Measurements from ENCODE around the gene NFASC. TPM values are rescaled to one million over a fixed set of nuclear protein-coding genes. Genes with fewer than 3 reads are reported as not detected.

The NFASC gene
- total RNA-seq, 1 donor from 2014 or later: 3.8 TPM

DNA sequence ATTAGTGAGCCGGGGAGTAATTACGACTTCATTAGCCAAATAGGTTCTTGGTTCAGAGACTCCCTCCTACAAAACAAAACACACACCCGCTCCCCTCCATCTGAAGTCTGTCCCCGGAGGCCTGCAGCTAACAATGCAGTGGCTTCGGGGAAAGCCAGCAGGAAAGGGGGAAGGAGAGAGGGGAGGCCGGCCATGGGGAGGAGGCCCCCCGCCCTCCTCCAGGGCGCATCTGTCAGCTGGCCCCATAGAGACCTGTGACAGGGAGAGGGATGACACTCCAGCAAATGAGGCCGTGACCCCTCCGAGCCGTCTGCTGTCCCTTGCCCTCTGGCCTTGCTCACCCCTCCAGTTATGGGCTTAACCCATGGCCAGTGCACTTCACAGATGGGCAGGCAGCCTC is 160.2 kb downstream of the NFASC start:
- Mint-ChIP-seq H3K36me3 (ENCODE audit: low read depth, unreplicated experiment) (no peaks in the 10 kb centered on the region), H3K27ac (ENCODE audit: unreplicated experiment) (no peak overlapping the region), H3K4me3 (ENCODE audit: unreplicated experiment) (no peak overlapping the region), H3K9me3 (ENCODE audit: unreplicated experiment) (no peaks in the 10 kb centered on the region), H3K4me1 (ENCODE audit: unreplicated experiment) (no peaks in the 10 kb centered on the region), H3K27me3 (ENCODE audit: unreplicated experiment) (peaks cover 2% of the 10 kb centered on the region)
- TF ChIP-seq, protein P1, sequence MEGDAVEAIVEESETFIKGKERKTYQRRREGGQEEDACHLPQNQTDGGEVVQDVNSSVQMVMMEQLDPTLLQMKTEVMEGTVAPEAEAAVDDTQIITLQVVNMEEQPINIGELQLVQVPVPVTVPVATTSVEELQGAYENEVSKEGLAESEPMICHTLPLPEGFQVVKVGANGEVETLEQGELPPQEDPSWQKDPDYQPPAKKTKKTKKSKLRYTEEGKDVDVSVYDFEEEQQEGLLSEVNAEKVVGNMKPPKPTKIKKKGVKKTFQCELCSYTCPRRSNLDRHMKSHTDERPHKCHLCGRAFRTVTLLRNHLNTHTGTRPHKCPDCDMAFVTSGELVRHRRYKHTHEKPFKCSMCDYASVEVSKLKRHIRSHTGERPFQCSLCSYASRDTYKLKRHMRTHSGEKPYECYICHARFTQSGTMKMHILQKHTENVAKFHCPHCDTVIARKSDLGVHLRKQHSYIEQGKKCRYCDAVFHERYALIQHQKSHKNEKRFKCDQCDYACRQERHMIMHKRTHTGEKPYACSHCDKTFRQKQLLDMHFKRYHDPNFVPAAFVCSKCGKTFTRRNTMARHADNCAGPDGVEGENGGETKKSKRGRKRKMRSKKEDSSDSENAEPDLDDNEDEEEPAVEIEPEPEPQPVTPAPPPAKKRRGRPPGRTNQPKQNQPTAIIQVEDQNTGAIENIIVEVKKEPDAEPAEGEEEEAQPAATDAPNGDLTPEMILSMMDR (IDR thresholded peaks at IDR 0.05; ENCODE audit: unreplicated experiment): no peak
- DNase-seq (ENCODE audit: low spot score): no peak

DNA sequence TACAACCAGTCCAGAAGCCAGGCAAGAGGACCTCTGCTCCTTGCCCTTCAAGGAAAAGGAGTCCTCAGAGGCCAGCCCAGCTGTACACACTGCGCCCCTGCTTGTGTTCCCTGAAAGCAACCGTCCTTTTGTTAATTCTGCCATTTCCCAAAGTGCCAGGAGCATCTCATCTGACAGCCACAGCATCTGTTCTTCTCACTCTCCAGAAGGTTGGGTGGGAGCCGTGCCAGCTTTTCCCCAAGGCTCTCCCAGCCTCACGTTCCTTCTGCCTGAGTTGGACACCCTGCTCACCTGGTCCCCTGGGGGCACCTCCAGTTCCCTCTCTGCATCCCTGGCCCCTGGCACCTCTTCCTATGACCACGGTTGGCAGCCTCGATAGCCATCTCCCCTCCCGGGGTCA is 161.8 kb downstream of the NFASC start:
- Mint-ChIP-seq H3K9me3 (ENCODE audit: unreplicated experiment) (no peaks in the 10 kb centered on the region), H3K27me3 (ENCODE audit: unreplicated experiment) (peaks cover 2% of the 10 kb centered on the region), H3K4me3 (ENCODE audit: unreplicated experiment) (no peak overlapping the region), H3K36me3 (ENCODE audit: low read depth, unreplicated experiment) (peaks cover 4% of the 10 kb centered on the region), H3K4me1 (ENCODE audit: unreplicated experiment) (no peaks in the 10 kb centered on the region), H3K27ac (ENCODE audit: unreplicated experiment) (no peak overlapping the region)
- TF ChIP-seq, protein P1 (IDR thresholded peaks at IDR 0.05; ENCODE audit: unreplicated experiment): no peak
- no peak for DNase-seq (ENCODE audit: low spot score)

DNA sequence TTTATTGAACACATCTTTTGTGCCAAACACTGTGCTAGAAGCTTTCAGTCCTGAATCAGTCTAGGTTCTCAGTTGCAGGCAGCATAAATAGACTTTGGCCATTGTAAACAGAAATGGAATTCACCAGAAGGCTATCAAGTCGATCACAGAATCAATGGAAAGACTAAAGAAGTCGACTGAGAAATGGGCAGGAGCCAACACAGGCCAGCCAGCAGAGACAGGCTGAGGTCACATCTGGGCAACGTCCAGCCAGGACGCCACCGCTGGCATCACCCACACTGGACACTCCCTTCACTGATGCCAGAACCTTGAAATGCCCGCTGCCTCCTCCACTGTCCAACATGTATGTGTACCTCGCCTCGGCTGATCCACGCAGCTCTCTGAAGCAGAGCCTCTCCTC is 166.9 kb downstream of the NFASC start:
- no peak for DNase-seq (ENCODE audit: low spot score)
- Mint-ChIP-seq H3K36me3 (ENCODE audit: low read depth, unreplicated experiment) (peaks cover 4% of the 10 kb centered on the region), H3K9me3 (ENCODE audit: unreplicated experiment) (no peaks in the 10 kb centered on the region), H3K27me3 (ENCODE audit: unreplicated experiment) (no peaks in the 10 kb centered on the region), H3K27ac (ENCODE audit: unreplicated experiment) (no peak overlapping the region), H3K4me3 (ENCODE audit: unreplicated experiment) (no peak overlapping the region), H3K4me1 (ENCODE audit: unreplicated experiment) (peaks cover 13% of the 10 kb centered on the region)
- TF ChIP-seq, protein P1 (IDR thresholded peaks at IDR 0.05; ENCODE audit: unreplicated experiment): no peak

GRCh38 chr1:205038132-205038786 is 167.6 kb downstream of the NFASC start:
- peaks cover 4% of the 10 kb centered on the region for H3K36me3 Mint-ChIP-seq (ENCODE audit: low read depth, unreplicated experiment)
- no peaks in the 10 kb centered on the region for H3K27me3 Mint-ChIP-seq (ENCODE audit: unreplicated experiment)
- no peak overlapping the region for H3K4me3 Mint-ChIP-seq (ENCODE audit: unreplicated experiment)
- peaks cover 13% of the 10 kb centered on the region for H3K4me1 Mint-ChIP-seq (ENCODE audit: unreplicated experiment)
- H3K27ac Mint-ChIP-seq (ENCODE audit: unreplicated experiment): no peak overlapping the region
- H3K9me3 Mint-ChIP-seq (ENCODE audit: unreplicated experiment): no peaks in the 10 kb centered on the region
- no peak for DNase-seq (ENCODE audit: low spot score)
- TF ChIP-seq, protein P1 (IDR thresholded peaks at IDR 0.05; ENCODE audit: unreplicated experiment): no peak

DNA sequence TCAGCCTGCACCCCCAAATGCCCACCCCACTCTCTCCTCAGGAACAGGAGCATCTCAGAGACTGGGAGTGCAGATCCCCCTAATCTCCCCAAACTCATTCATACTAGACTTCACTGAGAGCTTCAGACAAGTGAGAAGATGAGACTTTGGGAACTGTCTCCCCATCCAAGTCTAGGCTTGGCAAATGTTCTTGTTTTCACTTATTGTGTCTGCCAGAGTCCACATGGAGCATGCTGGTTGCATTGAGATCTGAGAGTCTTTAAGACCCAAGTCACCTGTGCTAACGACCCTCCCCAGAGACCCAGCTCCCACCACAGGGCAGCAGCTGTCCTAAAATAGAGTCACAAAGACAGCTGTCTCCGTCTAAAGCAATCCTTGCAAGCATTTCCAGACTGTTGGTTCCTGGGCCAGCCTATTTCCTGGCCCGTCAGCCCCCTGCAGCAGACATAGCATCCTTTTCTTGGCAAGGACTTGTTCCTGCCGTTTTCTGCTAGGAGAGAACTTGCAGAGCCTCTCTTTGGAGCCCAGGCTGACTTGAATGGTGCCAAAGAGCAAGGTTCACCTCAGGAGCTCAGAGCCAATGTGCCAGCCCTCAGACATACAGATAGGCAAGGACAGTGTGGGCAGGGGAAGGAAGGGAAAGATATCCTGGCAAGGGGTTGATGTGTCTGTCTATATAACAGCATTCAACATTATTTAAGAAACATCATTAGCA is 170.5 kb downstream of the NFASC start:
- Mint-ChIP-seq H3K36me3 (ENCODE audit: low read depth, unreplicated experiment) (peaks cover 9% of the 10 kb centered on the region), H3K27me3 (ENCODE audit: unreplicated experiment) (peaks cover 9% of the 10 kb centered on the region), H3K27ac (ENCODE audit: unreplicated experiment) (no peak overlapping the region), H3K9me3 (ENCODE audit: unreplicated experiment) (peaks cover 5% of the 10 kb centered on the region), H3K4me1 (ENCODE audit: unreplicated experiment) (peaks cover 13% of the 10 kb centered on the region), H3K4me3 (ENCODE audit: unreplicated experiment) (no peak overlapping the region)
- no peak for DNase-seq (ENCODE audit: low spot score)
- TF ChIP-seq, protein P1 (IDR thresholded peaks at IDR 0.05; ENCODE audit: unreplicated experiment): no peak

Measured in endothelial cell (in vitro differentiated cells).